Measurements from ENCODE around the gene LY6G6C. TPM values are rescaled to one million over a fixed set of nuclear protein-coding genes. Genes with fewer than 3 reads are reported as not detected.

The LY6G6C gene
- total RNA-seq, 2 experiments from 2014 or later: not detected

- H3K4me1 Mint-ChIP-seq (ENCODE audit: low read depth): no peaks in the 10 kb centered on the region
- Histone ChIP-seq H3K9me3 (ENCODE audit: control insufficient read depth in 1 of 2, insufficient read depth in 1 of 2, low read length in 2 of 2) (no peaks in the 10 kb centered on the region), H3K4me1 (ENCODE audit: insufficient read depth, low read length) (no peaks in the 10 kb centered on the region), H3K36me3 (ENCODE audit: insufficient read depth, low read length) (no peaks in the 10 kb centered on the region), H3K4me3 (ENCODE audit: low read length) (no peak overlapping the region), H3K27me3 (ENCODE audit: control insufficient read depth in 1 of 2, insufficient read depth in 2 of 2, low read length in 2 of 2) (no peaks in the 10 kb centered on the region), H3K27ac (ENCODE audit: low read depth in 1 of 2, low read length in 2 of 2) (no peak overlapping the region)
- H3K4me3 Mint-ChIP-seq: no peak overlapping the region
- no peaks in the 10 kb centered on the region for H3K27me3 Mint-ChIP-seq
- ChIA-PET POLR2A (no interaction called here), CTCF (interaction anchor here (0.6 kb wide), 1 partner anchor 36 kb away, joined by 4 read pairs; no protein-coding TSS in a partner anchor)
- DNase-seq (no peak), ATAC-seq (ENCODE audit: poor library complexity) (no peak)
- H3K36me3 Mint-ChIP-seq (ENCODE audit: low read depth): no peaks in the 10 kb centered on the region
- no peaks in the 10 kb centered on the region for H3K9me3 Mint-ChIP-seq
- intact Hi-C loops (cut with DNase I, micrococcal nuclease): no loop called here
- no peak for TF ChIP-seq CTCF (IDR thresholded peaks at IDR 0.05)
- H3K27ac Mint-ChIP-seq: no peak overlapping the region
Measured at GRCh38 chr6:31750411-31751022, 29.0 kb upstream of the LY6G6C start.

GRCh38 chr6:31749301-31750036, 27.9 kb upstream of the LY6G6C start:
- ChIA-PET POLR2A (no interaction called here), CTCF (no interaction called here)
- no peak for TF ChIP-seq CTCF (IDR thresholded peaks at IDR 0.05)
- ATAC-seq (ENCODE audit: poor library complexity) (no peak), DNase-seq (no peak)
- H3K27me3 ChIP-seq (ENCODE audit: control insufficient read depth in 1 of 2, insufficient read depth in 2 of 2, low read length in 2 of 2): no peaks in the 10 kb centered on the region
- no peaks in the 10 kb centered on the region for H3K4me1 ChIP-seq (ENCODE audit: insufficient read depth, low read length)
- H3K36me3 ChIP-seq (ENCODE audit: insufficient read depth, low read length): no peaks in the 10 kb centered on the region
- no peak overlapping the region for H3K27ac Mint-ChIP-seq
- no peaks in the 10 kb centered on the region for H3K9me3 ChIP-seq (ENCODE audit: control insufficient read depth in 1 of 2, insufficient read depth in 1 of 2, low read length in 2 of 2)
- H3K36me3 Mint-ChIP-seq (ENCODE audit: low read depth): no peaks in the 10 kb centered on the region
- no peak overlapping the region for H3K27ac ChIP-seq (ENCODE audit: low read depth in 1 of 2, low read length in 2 of 2)
- no peak overlapping the region for H3K4me3 ChIP-seq (ENCODE audit: low read length)
- intact Hi-C loops (cut with DNase I, micrococcal nuclease): no loop called here
- H3K9me3 Mint-ChIP-seq: no peaks in the 10 kb centered on the region
- H3K4me3 Mint-ChIP-seq: no peak overlapping the region
- no peaks in the 10 kb centered on the region for H3K27me3 Mint-ChIP-seq
- no peaks in the 10 kb centered on the region for H3K4me1 Mint-ChIP-seq (ENCODE audit: low read depth)

GRCh38 chr6:31744422-31744821, 22.9 kb upstream of the LY6G6C start:
- ChIA-PET CTCF (no interaction called here), POLR2A (no interaction called here)

More at GRCh38 chr6:31744422-31744821, 22.9 kb upstream of the LY6G6C start:
- ATAC-seq (ENCODE audit: poor library complexity) (no peak), DNase-seq (no peak)
- Mint-ChIP-seq H3K36me3 (ENCODE audit: low read depth) (peaks cover 11% of the 10 kb centered on the region), H3K27me3 (no peaks in the 10 kb centered on the region), H3K4me3 (peak overlapping the region; percentile 13), H3K9me3 (no peaks in the 10 kb centered on the region), H3K27ac (no peak overlapping the region), H3K4me1 (ENCODE audit: low read depth) (peaks cover 15% of the 10 kb centered on the region)
- TF ChIP-seq CTCF (IDR thresholded peaks at IDR 0.05): no peak
- Histone ChIP-seq H3K36me3 (ENCODE audit: insufficient read depth, low read length) (no peaks in the 10 kb centered on the region), H3K4me3 (ENCODE audit: low read length) (no peak overlapping the region), H3K4me1 (ENCODE audit: insufficient read depth, low read length) (peaks cover 14% of the 10 kb centered on the region), H3K9me3 (ENCODE audit: control insufficient read depth in 1 of 2, insufficient read depth in 1 of 2, low read length in 2 of 2) (no peaks in the 10 kb centered on the region), H3K27ac (ENCODE audit: low read depth in 1 of 2, low read length in 2 of 2) (no peak overlapping the region), H3K27me3 (ENCODE audit: control insufficient read depth in 1 of 2, insufficient read depth in 2 of 2, low read length in 2 of 2) (no peaks in the 10 kb centered on the region)
- intact Hi-C loops (cut with DNase I, micrococcal nuclease): no loop called here

Measured in CD4-positive, alpha-beta T cell (primary cell).